Ovary (tissue), 9 donors: Measurements from ENCODE around the gene NFE2L2. TPM values are rescaled to one million over a fixed set of nuclear protein-coding genes. Genes with fewer than 3 reads are reported as not detected.

Experiments
- DNase-seq, 5 donors: peaks; one replicate each; pipeline ENCODE4 v3.0.0-alpha.2; 2019 to 2020
- H3K27ac ChIP-seq, 2 donors: fragments of 200-600 bp; one replicate each; pipeline versions ENCODE4 v1.5.1 to v1.8.0; 2019 to 2022
- H3K27me3 ChIP-seq: fragments of 200-600 bp; one replicate; pipeline ENCODE4 v1.8.0; 2022
- H3K36me3 ChIP-seq: fragments of 200-600 bp; sonication (generic); one replicate; pipeline ENCODE4 v1.5.1; 2019
- H3K4me1 ChIP-seq: one replicate; pipeline ENCODE4 v1.8.1; 2013; ENCODE audit warnings: mild to moderate bottlenecking, moderate library complexity; ENCODE audit not compliant: insufficient read depth
- H3K4me3 ChIP-seq: fragments of 200-600 bp; sonication (generic); one replicate; pipeline ENCODE4 v1.5.1; 2017
- H3K9me3 ChIP-seq, 2 donors: fragments of 200-600 bp in 1 of 2; sonication (generic) in 1 of 2; one replicate each; pipeline versions ENCODE4 v1.5.1 to v1.8.1; 2013 to 2019; ENCODE audit warnings: mild to moderate bottlenecking in 1 of 2, moderate library complexity in 1 of 2
- CTCF ChIP-seq, 3 donors: fragments of 450-650 bp in 2 of 3; fragments of 200-600 bp in 1 of 3; IDR thresholded peaks; one replicate each; pipeline versions ENCODE4 v1.5.1 to v1.8.0; 2016 to 2022; ENCODE audit warnings: antibody characterized with exemption in 3 of 3, mild to moderate bottlenecking in 1 of 3
- EP300 ChIP-seq: sonication (generic); formaldehyde crosslinking; IDR thresholded peaks from one replicate; pipeline ENCODE4 v1.6.1; 2017; ENCODE audit warnings: antibody characterized with exemption
- POLR2A ChIP-seq: fragments of 450-650 bp; IDR thresholded peaks from one replicate; pipeline ENCODE4 v1.6.1; 2017; ENCODE audit warnings: antibody characterized with exemption, mild to moderate bottlenecking, moderate library complexity
- WGBS, 3 donors: extraction: QIAGEN DNeasy Blood & Tissue Kit in 1 of 3; methylation state at CpG; one replicate each; pipeline versions ENCODE4 v1.1.5 to v1.1.7; 2013 to 2017; 5-methylcytosine and 5-hydroxymethylcytosine counted together
- intact Hi-C, 4 donors: fragments of 100-400 bp; cut with DNase I; formaldehyde crosslinking; loops; one replicate each; pipeline versions ENCODE4 v1.11.0 to v1.15.1; 2022 to 2023
- polyA plus RNA-seq, 2 donors: library from polyadenylated mRNA; stranded (reverse); fragments of 200-250 nt in 1 of 2; fragments of 350-450 nt in 1 of 2; fragmentation: Illumina TruSeq in 1 of 2; extraction: RNeasy Lipid Tissue Mini Kit (QIAGEN cat#74804) in 1 of 2; gene quantifications; one replicate each; pipeline ENCODE4 v1.2.3, GENCODE V29; 2013 to 2014
- total RNA-seq, 7 donors: library from RNA; depleted of rRNA in 2 of 7; stranded (reverse); fragments of >200 nt in 2 of 7; fragmentation: NEBNext Ultra II Directional in 3 of 7; extraction: Animal tissue kit (Norgen Biotek cat#: 25700) in 3 of 7; gene quantifications; one replicate each; pipeline versions ENCODE4 v1.1.0 to v1.2.4, GENCODE V29; 2016 to 2023
- donor health status: DM: no; HTN: no; CAD: no; lungs with moderate emphysema.
- donor health status: DM: no; HTN: no; CAD: no.
- donor health status: Bipolar disorder and iron deficiency.
- donor health status: DM: yes; HTN: yes; CAD: no.
- donor health status: DM: no; HTN: no; CAD: no.
- donor health status: DM: yes; HTN: yes; CAD: no.

The NFE2L2 gene
- total and polyA plus RNA-seq, 9 donors = 120 to 198 (median 148) TPM

GRCh38 chr2:177239932-177240630 lies 24.4 kb downstream of the NFE2L2 start:
- no peak for DNase-seq
- intact Hi-C loops = no loop called here
- H3K36me3 ChIP-seq = no peaks in the 10 kb centered on the region
- no peaks in the 10 kb centered on the region for H3K27me3 ChIP-seq
- no peak overlapping the region for H3K4me3 ChIP-seq
- WGBS, 3 donors = 11 to 12% (median 12%) methylated on average over 5 of the region's 5 CpGs
- H3K27ac ChIP-seq = no peak overlapping the region
- no peak for TF ChIP-seq EP300
- no peak for TF ChIP-seq CTCF (IDR thresholded peaks at IDR 0.05)
- no peak for TF ChIP-seq POLR2A
- no peaks in the 10 kb centered on the region for H3K9me3 ChIP-seq
- H3K4me1 ChIP-seq = peaks cover 36% of the 10 kb centered on the region

- 69 to 81% (median 70%) methylated on average over 6 of the region's 6 CpGs for WGBS, 3 donors
- DNase-seq = no peak
- Histone ChIP-seq H3K27ac (no peak overlapping the region), H3K4me3 (no peak overlapping the region), H3K9me3 (no peaks in the 10 kb centered on the region), H3K36me3 (no peaks in the 10 kb centered on the region), H3K27me3 (no peaks in the 10 kb centered on the region), H3K4me1 (peaks cover 32% of the 10 kb centered on the region)
- TF ChIP-seq CTCF (IDR thresholded peaks at IDR 0.05) (no peak), EP300 (no peak)
- intact Hi-C loops = no loop called here
Observed at GRCh38 chr2:177239053-177239452, 25.5 kb downstream of the NFE2L2 start.

- Histone ChIP-seq H3K4me3 (no peak overlapping the region), H3K9me3 (no peaks in the 10 kb centered on the region), H3K27me3 (no peaks in the 10 kb centered on the region), H3K4me1 (peaks cover 26% of the 10 kb centered on the region), H3K27ac (no peak overlapping the region), H3K36me3 (no peaks in the 10 kb centered on the region)
- intact Hi-C loops = no loop called here
- no peak for TF ChIP-seq POLR2A
- no peak for TF ChIP-seq CTCF (IDR thresholded peaks at IDR 0.05)
- TF ChIP-seq EP300 = no peak
- DNase-seq = no peak
- 48 to 58% (median 50%) methylated on average over 2 of the region's 2 CpGs for WGBS, 3 donors
Observed at GRCh38 chr2:177237932-177238331, 26.6 kb downstream of the NFE2L2 start.

- WGBS, 3 donors = 77 to 83% (median 80%) methylated on average over 6 of the region's 6 CpGs
- H3K36me3 ChIP-seq = no peaks in the 10 kb centered on the region
- DNase-seq = no peak
- H3K4me1 ChIP-seq = peaks cover 20% of the 10 kb centered on the region
- intact Hi-C loops = no loop called here
- H3K27ac ChIP-seq = no peak overlapping the region
- H3K9me3 ChIP-seq = no peaks in the 10 kb centered on the region
- H3K4me3 ChIP-seq = no peak overlapping the region
- no peak for TF ChIP-seq POLR2A
- TF ChIP-seq CTCF (IDR thresholded peaks at IDR 0.05) = no peak
- TF ChIP-seq EP300 = no peak
- H3K27me3 ChIP-seq = no peaks in the 10 kb centered on the region
Observed at GRCh38 chr2:177235855-177236437, 28.6 kb downstream of the NFE2L2 start.
